Measurements from ENCODE around the gene KRTAP10-4. TPM values are rescaled to one million over a fixed set of nuclear protein-coding genes. Genes with fewer than 3 reads are reported as not detected.
"Not testable (repeated sequence)": the region's sequence is repeated elsewhere in the genome, so short reads cannot be mapped to it uniquely, and the experiment has no call there.

The KRTAP10-4 gene
- total RNA-seq, 1 donor from 2014 or later: not detected

- no peak overlapping the region for H3K4me3 Mint-ChIP-seq (ENCODE audit: unreplicated experiment)
- DNase-seq (ENCODE audit: low spot score): no peak
- H3K27ac Mint-ChIP-seq (ENCODE audit: unreplicated experiment): no peak overlapping the region
- H3K27me3 Mint-ChIP-seq (ENCODE audit: low read depth): peaks cover 62% of the 10 kb centered on the region
- TF ChIP-seq, protein P1, sequence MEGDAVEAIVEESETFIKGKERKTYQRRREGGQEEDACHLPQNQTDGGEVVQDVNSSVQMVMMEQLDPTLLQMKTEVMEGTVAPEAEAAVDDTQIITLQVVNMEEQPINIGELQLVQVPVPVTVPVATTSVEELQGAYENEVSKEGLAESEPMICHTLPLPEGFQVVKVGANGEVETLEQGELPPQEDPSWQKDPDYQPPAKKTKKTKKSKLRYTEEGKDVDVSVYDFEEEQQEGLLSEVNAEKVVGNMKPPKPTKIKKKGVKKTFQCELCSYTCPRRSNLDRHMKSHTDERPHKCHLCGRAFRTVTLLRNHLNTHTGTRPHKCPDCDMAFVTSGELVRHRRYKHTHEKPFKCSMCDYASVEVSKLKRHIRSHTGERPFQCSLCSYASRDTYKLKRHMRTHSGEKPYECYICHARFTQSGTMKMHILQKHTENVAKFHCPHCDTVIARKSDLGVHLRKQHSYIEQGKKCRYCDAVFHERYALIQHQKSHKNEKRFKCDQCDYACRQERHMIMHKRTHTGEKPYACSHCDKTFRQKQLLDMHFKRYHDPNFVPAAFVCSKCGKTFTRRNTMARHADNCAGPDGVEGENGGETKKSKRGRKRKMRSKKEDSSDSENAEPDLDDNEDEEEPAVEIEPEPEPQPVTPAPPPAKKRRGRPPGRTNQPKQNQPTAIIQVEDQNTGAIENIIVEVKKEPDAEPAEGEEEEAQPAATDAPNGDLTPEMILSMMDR (IDR thresholded peaks at IDR 0.05): no peak
- H3K4me1 Mint-ChIP-seq (ENCODE audit: low read depth): peaks cover 6% of the 10 kb centered on the region
- H3K9me3 Mint-ChIP-seq (ENCODE audit: low read depth): peaks cover 10% of the 10 kb centered on the region
- peaks cover 3% of the 10 kb centered on the region for H3K36me3 Mint-ChIP-seq (ENCODE audit: low read depth)
Measured at GRCh38 chr21:44594406-44594916, 20.9 kb downstream of the KRTAP10-4 start.

DNA sequence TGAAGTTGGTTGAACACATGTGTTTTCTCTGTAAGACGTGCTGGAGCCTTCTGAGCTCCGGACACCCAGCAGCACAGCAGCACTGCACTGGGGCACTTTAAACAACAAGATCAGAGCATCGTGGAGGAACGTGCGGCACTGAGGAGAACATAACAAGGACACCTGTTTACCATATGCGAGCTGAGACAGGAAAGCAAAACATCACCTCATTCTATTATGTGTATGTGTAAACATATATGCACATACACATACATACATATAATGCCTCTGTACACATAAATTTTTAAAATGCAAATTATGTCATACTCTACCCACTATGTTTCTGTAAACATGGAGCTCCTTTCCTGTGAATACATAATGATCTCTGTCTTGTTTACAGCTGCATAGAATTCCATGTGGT lies 22.0 kb downstream of the KRTAP10-4 start:
- peaks cover 63% of the 10 kb centered on the region for H3K27me3 Mint-ChIP-seq (ENCODE audit: low read depth)
- DNase-seq (ENCODE audit: low spot score): no peak
- TF ChIP-seq, protein P1 (IDR thresholded peaks at IDR 0.05): no peak
- no peak overlapping the region for H3K27ac Mint-ChIP-seq (ENCODE audit: unreplicated experiment)
- H3K4me3 Mint-ChIP-seq (ENCODE audit: unreplicated experiment): no peak overlapping the region
- peaks cover 6% of the 10 kb centered on the region for H3K4me1 Mint-ChIP-seq (ENCODE audit: low read depth)
- peaks cover 10% of the 10 kb centered on the region for H3K9me3 Mint-ChIP-seq (ENCODE audit: low read depth)
- peaks cover 3% of the 10 kb centered on the region for H3K36me3 Mint-ChIP-seq (ENCODE audit: low read depth)

DNA sequence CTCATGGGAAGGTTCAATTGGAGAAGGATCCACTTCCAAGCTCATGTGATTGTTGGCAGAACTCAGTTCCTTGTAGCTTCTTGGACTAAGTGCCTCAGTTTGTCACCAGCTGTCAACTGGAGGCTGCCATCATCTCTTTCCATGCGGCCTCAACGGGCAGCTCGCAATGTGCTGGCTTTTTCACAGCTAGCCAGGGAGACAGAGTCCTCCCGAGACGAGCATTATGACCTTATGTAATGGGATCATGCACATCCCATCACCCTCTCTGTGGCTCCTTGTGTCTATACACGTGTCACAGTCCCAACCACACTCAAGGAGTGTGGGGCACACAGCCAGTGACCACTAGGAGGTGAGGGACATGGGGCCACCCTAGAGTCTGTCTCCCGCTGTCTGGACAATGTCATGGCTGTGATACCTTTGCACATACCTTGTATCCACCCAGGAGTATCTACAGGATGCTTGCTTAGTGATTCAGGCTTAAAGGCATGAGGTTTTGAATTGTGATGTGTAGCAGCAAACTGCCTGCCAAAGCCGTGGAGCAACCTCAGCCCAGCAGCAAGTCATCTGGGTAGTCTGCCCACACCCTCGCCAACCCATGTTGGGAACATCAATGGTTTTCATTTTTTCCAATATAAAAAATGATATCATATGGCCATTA lies 22.7 kb downstream of the KRTAP10-4 start:
- Mint-ChIP-seq H3K9me3 (ENCODE audit: low read depth) (peaks cover 10% of the 10 kb centered on the region), H3K36me3 (ENCODE audit: low read depth) (peaks cover 3% of the 10 kb centered on the region), H3K4me3 (ENCODE audit: unreplicated experiment) (no peak overlapping the region), H3K4me1 (ENCODE audit: low read depth) (peaks cover 6% of the 10 kb centered on the region), H3K27me3 (ENCODE audit: low read depth) (peaks cover 68% of the 10 kb centered on the region), H3K27ac (ENCODE audit: unreplicated experiment) (no peak overlapping the region)
- no peak for DNase-seq (ENCODE audit: low spot score)
- TF ChIP-seq, protein P1 (IDR thresholded peaks at IDR 0.05): no peak

- Mint-ChIP-seq H3K27ac (ENCODE audit: unreplicated experiment) (no peak overlapping the region), H3K9me3 (ENCODE audit: low read depth) (peaks cover 10% of the 10 kb centered on the region), H3K4me1 (ENCODE audit: low read depth) (peaks cover 6% of the 10 kb centered on the region), H3K4me3 (ENCODE audit: unreplicated experiment) (no peak overlapping the region), H3K27me3 (ENCODE audit: low read depth) (peaks cover 66% of the 10 kb centered on the region), H3K36me3 (ENCODE audit: low read depth) (peaks cover 3% of the 10 kb centered on the region)
- TF ChIP-seq, protein P1 (IDR thresholded peaks at IDR 0.05): no peak
- no peak for DNase-seq (ENCODE audit: low spot score)
Measured at GRCh38 chr21:44598061-44598460, 24.5 kb downstream of the KRTAP10-4 start.

- DNase-seq (ENCODE audit: low spot score): no peak
- Mint-ChIP-seq H3K36me3 (ENCODE audit: low read depth) (peaks cover 3% of the 10 kb centered on the region), H3K9me3 (ENCODE audit: low read depth) (peaks cover 15% of the 10 kb centered on the region), H3K4me3 (ENCODE audit: unreplicated experiment) (no peak overlapping the region), H3K4me1 (ENCODE audit: low read depth) (no peaks in the 10 kb centered on the region), H3K27me3 (ENCODE audit: low read depth) (peaks cover 66% of the 10 kb centered on the region), H3K27ac (ENCODE audit: unreplicated experiment) (no peak overlapping the region)
- TF ChIP-seq, protein P1 (IDR thresholded peaks at IDR 0.05): no peak
Measured at GRCh38 chr21:44599264-44600029, 25.9 kb downstream of the KRTAP10-4 start.

- not testable (repeated sequence) for H3K27ac Mint-ChIP-seq (ENCODE audit: unreplicated experiment); H3K4me1 Mint-ChIP-seq (ENCODE audit: low read depth)
Measured at GRCh38 chr21:44600118-44600978, 26.8 kb downstream of the KRTAP10-4 start, which contains the start of gene KRTAP10-7. TSS of gene KRTAP10-7 (plus strand) at chr21:44600597. CDS start at chr21:44600622, 25 bp downstream.

DNA sequence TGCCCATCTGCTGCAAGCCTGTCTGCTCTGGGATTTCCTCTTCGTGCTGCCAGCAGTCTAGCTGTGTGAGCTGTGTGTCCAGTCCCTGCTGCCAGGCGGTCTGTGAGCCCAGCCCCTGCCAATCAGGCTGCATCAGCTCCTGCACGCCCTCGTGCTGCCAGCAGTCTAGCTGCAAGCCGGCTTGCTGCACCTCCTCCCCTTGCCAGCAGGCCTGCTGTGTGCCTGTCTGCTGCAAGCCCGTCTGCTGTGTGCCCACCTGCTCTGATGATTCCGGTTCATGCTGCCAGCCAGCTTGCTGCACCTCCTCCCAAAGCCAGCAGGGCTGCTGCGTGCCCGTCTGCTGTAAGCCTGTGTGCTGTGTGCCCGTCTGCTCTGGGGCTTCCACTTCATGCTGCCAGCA lies 27.6 kb downstream of the KRTAP10-4 start:
- H3K27me3 Mint-ChIP-seq (ENCODE audit: low read depth): peaks cover 69% of the 10 kb centered on the region
- H3K4me3 Mint-ChIP-seq (ENCODE audit: unreplicated experiment); H3K4me1 Mint-ChIP-seq (ENCODE audit: low read depth); H3K27ac Mint-ChIP-seq (ENCODE audit: unreplicated experiment); H3K36me3 Mint-ChIP-seq (ENCODE audit: low read depth): not testable (repeated sequence)
- DNase-seq (ENCODE audit: low spot score): peak; percentile 75
- H3K9me3 Mint-ChIP-seq (ENCODE audit: low read depth): peaks cover 18% of the 10 kb centered on the region

More at GRCh38 chr21:44600118-44600978, 26.8 kb downstream of the KRTAP10-4 start, which contains the start of gene KRTAP10-7:
- H3K9me3 Mint-ChIP-seq (ENCODE audit: low read depth): peaks cover 18% of the 10 kb centered on the region
- not testable (repeated sequence) for DNase-seq (ENCODE audit: low spot score); H3K4me3 Mint-ChIP-seq (ENCODE audit: unreplicated experiment); H3K36me3 Mint-ChIP-seq (ENCODE audit: low read depth)
- peaks cover 68% of the 10 kb centered on the region for H3K27me3 Mint-ChIP-seq (ENCODE audit: low read depth)

Measured in chondrocyte (in vitro differentiated cells).